GM19238 (cell line): ENCODE measurements around the gene MEOX1.
"Not testable (repeated sequence)": the region's sequence is repeated elsewhere in the genome, so short reads cannot be mapped to it uniquely, and the experiment has no call there.

Experiments
- DNase-seq: peaks from one replicate; pipeline ENCODE4 v3.0.0; 2011; ENCODE audit warnings: low spot score; ENCODE audit not compliant: insufficient read length

MEOX1 gene

DNA sequence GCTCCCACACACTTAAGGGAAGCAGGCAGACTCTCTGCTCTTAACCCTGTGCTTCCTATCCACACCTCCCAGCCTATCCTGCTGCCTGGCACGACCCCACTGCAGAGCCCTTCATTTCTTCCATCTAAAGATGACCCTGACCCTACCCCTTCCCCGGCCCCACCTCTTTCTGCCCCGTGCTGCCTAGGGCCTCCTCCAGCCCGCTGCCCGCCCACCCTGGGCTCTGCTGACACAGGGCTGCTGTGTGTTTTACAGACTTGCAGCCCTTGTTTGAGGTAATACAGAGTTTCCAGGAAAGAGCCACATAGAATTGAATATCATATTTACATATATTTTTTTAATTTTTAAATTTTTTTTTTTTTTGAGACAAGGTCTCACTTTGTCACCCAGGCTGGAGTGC, 42.0 kb downstream of the MEOX1 start:
- no peak for DNase-seq

GRCh38 chr17:43618276-43618675, 43.4 kb downstream of the MEOX1 start:
- DNase-seq: no peak

GRCh38 chr17:43616852-43617251, 44.9 kb downstream of the MEOX1 start:
- no peak for DNase-seq

DNA sequence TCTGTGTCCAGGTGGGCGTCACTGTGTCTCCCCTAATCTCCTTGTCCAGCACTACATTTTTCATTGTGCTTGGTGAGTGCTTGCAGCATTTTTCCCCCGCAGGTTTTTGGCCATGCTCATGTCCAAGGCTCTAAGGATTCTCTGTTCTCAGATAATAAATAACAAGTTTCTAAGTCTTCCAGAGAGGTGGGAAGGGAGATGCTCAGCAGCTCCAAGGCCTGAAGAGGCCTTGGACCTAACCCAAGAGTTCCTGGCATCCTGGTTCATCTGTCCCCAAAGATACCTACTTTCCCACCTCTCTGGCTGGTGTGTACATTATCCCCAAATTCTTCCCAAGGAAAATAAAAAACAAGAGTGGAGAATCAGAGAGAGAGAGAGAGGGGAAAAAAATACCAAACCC, 45.3 kb downstream of the MEOX1 start:
- DNase-seq: no peak

DNA sequence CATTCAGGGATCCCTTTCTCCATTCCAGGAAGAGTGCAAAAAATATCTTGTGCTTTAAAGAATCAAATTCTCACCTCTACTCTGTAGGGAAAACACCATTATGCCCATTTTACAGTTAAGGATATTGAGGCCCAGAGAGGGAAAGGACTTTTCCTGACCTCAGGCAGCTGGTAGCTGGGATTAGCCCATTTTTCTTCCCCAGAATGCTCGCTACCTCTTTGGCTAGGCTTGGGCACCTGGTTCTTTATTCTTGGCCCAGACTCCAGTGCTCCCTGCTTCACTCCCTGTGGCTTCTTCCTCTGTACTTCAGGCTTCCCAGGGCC, 45.7 kb downstream of the MEOX1 start:
- no peak for DNase-seq

DNA sequence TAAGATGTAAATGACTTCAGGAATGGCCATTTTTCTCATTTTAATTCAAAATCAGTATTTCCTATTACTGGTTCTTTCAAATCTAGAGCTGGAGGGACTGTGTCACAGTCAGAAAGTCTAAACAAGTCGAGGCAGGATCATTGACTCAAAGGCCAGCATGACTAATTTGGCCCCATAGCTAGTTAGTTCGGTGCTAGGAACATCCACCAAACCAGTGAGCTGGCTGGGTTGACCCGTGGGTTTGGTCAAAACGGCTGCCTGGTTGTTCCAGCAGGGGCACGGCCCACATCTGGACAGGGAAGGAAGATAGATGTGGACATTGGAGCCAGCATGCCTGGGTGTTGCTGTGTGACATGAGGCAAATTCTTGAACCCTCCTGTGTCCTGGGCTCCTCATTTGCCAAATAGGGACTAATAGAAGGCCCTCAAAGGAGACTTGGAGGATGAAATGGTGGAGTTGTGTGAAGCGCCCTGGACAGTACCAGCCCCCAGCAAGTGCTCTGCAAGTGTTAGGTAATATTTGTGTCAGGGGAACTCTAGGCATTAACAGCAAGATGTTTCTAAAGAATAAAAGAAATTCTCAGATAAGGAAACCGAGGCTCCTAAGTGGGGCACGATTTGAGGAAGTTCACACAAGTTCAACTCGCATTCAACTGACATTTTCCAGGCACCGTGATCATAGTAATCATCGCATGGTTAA, 46.2 kb downstream of the MEOX1 start:
- DNase-seq: no peak

GRCh38 chr17:43614561-43614960, 47.2 kb downstream of the MEOX1 start:
- DNase-seq: no peak

DNA sequence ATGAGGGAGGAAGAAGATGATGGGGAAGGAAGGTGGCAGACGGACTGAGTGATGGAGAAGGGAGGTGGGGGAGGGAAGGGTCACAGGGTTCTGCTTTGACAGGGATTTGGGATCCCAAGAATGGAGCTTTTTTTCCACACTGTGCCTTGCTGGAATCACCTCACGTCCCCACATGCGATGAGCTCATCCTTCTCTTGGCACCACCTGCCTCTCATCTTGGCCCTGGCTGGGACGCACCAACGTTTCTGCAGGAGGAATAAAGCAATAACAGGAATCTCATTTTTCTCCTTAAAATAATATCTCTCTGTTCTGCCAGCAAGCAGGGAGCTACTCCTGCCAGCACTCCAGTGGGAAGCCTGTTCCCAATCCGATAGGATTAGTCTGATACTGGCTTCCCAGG, 47.8 kb downstream of the MEOX1 start:
- no peak for DNase-seq

GRCh38 chr17:43612515-43612914, 49.2 kb downstream of the MEOX1 start:
- no peak for DNase-seq

DNA sequence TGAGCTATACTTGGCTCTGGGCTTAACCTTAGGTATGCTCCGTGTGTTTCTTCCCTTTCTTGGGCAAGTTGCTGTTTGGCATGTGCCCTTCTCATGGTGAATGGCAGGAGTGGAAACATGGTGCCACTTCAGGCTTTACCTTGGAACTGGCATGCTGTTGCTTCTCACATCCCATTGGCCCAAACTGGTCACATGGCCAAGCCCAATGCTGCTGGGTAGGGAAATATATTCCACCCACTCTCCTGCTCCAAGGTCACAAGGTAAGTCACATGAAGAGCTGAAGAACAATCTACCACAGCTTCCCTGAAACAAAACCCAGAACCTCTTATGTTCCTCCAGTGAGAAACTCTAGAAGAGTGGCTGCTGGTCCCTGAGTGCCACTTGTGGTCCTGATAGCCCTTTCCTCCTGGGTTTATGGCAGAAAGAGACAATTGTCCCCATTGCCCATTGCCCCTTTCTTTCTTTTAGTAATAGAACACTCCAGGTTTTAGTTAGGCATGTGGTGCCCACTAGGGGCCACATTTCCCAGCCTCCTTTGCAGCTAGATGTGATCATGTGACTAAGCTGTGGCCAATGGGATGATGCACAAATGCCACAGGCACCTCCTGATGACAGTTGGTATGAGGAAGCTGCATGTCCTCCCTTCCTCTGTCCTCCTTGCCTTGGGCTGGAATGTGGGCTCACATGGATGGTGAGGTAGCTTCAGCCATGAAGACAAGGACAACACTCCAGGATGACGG, 50.3 kb downstream of the MEOX1 start:
- DNase-seq: no peak

DNA sequence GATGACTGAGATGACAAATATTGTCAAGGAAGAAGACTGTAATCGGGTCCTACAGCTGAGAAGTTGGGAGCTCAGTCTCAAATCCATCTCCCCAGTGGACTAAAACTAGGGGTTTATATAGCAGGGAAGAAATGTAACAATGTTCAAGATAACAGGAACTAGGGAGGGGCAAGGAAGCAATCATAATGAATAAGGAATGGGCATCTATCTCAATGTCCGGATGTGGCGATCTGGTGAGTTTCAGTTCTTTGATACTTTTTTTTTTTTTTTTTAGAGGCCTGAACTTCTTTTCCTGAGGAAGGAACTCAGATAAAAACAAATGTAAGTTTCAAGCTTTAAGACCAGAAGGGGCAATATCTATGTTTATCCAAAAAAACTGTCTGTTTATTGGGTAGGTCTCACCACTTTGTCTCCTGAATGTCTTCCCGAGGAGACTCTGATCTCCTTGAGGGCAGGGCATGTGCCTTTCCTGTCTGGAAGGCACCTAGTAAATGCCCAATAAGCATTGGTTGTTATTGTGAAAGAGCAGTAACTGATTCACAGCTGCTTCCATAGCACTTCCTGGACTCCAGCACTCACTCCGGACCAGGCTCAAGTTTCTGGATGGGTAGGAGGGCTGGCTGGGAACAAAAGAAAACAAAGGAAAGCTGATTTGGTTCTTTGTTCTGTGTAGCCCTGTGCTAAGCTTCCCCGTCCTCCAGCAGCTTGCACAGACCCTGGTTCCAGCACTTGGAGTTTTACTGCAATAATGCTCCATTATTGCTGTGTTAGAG, 51.9 kb downstream of the MEOX1 start:
- no peak for DNase-seq

- DNase-seq: no peak
Measured at GRCh38 chr17:43608313-43608712, 53.4 kb downstream of the MEOX1 start.

- no peak for DNase-seq
Measured at GRCh38 chr17:43604549-43604948, 57.2 kb downstream of the MEOX1 start.

DNA sequence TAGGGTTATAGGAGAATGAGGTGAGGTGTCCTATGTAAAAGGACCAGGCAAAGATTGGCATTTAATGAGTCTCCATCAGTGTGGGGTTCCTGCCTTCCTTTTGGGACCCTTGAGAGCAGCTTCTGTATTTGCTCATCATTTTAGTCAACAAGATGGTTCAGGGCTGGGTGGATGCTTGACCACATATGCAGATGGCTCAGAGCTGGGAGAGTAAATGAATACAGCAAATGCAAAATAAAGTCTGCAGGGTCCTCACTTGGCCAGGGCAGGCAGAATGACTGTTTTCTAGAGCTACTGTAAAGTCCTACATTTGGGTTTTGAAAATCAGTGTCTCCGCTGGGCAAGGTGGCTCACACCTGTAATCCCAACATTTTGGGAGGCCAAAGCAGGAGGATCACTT, 58.4 kb downstream of the MEOX1 start:
- DNase-seq: no peak

DNA sequence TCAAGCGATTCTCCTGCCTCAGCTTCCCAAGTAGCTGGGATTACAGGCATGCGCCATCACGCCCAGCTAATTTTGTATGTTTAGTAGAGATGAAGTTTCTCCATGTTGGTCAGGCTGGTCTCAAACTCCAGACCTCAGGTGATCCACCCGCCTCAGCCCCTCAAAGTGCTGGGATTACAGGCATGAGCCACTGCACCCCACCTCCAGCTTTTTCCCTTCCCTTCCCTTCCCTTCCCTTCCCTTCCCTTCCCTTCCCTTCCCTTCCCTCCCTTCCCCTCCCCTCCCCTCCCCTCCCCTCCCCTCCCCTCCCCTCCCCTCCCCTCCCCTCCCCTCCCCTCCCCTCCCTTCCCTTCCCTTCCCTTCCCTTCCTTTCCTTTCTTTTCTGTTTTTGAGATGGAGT, 59.2 kb downstream of the MEOX1 start:
- not testable (repeated sequence) for DNase-seq

DNA sequence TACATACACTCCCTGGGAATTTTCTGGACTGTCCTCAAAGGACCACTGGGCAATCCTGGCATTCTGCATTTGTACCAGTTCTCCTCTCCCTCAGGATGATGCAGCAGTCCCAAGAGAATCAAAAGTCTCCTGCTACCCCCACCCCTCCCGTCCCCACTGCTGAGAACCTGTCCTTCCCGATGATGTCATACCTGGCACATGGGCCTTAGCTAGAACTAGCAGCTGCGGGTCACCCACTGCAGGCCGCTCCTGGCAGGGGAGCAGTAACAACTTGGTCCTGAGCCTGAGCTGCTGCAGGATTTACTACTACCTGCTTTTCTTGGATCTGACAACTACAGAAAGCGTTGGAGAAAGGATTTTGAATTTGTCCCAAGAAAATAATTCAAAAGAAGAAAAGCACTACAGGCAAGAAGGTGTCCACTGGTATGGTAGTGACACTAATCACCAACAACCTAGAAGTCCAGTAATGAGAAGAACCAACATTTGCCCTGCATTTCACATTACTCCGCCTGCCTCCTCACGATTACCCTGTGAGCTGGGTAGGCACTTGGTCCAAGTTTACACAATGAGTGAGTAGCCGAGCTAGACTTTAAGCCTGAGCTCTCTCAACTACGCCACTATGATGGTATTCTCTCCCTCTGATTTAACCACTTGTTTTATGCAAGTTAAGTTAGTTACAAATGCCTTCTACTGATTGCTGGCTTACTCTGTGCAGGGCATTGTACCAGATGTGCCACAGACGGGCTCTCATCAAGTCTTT, 60.3 kb downstream of the MEOX1 start:
- no peak for DNase-seq

DNA sequence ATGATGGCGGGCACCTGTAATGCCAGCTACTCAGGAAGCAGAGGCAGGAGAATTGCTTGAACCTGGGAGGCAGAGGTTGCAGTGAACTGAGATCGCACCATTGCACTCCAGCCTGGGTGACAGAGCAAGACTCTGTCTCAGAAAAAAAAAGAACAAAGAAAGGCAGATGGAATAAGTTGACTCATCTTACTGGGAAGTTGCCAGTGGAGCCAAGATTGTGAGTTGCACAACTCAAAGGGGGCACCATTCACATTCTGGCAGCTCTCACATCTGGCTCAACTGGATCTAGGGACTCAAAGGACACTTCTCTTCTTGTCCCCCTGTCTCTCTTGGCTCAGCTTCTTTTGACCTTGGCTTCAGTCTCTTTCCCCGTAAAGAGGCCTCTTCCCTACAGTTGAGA, 61.9 kb downstream of the MEOX1 start:
- no peak for DNase-seq

DNA sequence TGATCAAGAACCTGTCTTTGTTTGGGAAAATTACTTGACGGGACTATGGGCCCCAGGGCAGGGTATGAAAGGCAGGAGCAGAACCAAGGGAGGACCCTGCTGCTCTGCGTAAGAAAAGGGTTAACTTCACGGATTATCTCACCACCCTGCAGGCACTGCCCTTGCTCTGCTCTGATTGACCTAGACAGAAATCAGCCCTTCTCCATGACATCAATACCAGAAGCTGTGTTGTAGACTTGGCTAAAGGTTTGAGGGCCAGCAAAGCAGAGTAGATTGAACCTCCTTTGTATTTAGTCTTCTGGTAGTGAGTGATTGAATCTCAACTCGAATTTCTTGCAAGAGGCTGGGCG, 62.7 kb downstream of the MEOX1 start:
- DNase-seq: no peak

DNA sequence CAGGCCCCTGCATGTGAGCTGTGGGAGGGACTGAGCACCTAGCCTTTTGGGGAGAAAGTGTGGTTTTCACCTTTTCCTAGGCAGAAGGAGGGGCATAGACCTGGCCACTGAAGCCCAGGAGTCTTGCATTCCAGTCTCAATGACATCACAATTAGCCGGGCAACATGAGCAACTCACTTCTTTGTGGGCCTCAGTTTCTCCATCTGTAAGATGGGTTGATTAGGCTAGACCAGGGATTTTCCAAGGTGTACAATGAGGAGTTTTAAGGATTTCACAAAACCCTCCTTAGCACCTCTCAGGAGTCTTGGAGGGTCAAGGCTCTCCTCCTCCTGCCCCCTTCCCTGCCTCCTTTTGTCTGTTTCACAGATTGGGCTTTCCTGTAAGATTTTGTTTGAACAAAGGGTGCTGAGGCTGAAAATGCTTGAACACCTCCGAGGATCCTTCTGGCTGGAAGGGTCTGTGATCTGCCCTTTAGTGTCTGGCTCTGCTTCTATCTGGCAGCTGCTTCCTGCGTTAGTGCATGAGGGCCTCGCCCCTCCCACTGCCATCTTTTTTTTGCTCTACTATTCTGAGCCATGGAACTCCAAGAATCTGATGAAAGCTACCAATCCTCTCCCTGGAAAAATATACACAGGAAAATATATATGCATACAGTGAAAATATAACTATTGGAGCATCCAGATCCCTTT, 63.2 kb downstream of the MEOX1 start:
- no peak for DNase-seq

DNA sequence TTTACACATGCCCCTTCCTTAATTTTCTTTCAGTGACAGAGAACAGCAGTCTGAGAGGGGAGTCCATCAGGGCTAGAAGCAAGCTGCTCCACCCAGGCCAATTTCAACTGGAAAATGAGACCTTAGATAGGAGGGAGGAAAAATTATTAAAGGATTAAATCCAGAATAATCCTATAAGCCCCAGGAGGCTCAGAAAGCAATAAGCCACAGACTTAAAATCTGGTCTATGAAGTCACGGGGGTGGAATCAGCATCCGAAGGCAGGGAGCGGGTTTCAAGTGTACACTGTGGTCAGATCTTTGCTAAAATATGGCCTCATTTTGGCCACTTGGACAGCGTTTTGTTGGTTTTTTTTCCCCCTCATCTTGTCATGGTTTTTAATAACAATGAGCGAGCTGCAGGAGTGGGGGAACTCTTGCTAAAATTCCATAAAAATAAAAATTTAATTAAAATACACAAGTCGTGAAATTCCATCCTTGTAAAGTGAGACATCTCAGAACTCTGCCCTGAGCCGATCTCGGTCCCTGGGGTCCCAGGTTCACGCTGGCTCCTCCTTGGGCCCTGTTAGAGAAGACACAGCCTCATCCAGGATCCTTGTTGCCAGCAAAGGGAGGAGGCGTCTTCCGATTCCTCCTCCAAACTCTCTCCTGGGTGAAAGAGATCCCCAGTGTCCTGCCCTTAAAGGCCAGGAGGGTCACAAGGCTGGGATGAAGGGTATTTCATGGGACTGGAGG, 63.9 kb downstream of the MEOX1 start:
- no peak for DNase-seq

GRCh38 chr17:43595466-43595865, 66.3 kb downstream of the MEOX1 start:
- DNase-seq: no peak
